ENCODE data around the gene MAP3K2. TPM values are rescaled to one million over a fixed set of nuclear protein-coding genes. Genes with fewer than 3 reads are reported as not detected.

MAP3K2 gene
- total and polyA plus RNA-seq, 10 of the 15 experiments (the other 5 are each of a cell fraction or from before 2014, with no cell fraction given), result 2.7 to 39.6 (median 16.1) TPM

DNA sequence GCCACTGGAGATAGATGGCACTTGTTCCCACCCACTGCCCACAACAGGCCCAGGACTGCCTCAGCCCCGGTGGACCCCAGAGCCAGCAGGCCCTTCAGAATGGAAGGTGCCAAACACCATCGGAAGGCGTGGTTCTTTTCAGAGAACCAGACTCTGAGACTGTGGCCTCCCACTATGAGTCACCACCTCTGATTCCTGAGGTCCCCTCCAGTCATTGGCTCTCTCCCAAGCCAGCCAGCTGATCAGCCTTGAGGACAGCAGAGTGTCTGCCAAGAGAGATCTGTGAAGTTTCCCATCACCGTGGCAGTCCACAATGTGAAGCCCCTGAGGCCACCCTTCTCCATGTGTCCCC, 10.4 kb upstream of the MAP3K2 start:
- no peak for DNase-seq (ENCODE audit: low read depth, low spot score)
- Histone ChIP-seq H3K4me1 (ENCODE audit: control insufficient read depth, insufficient read depth, low read length) (peaks cover 15% of the 10 kb centered on the region), H3K27ac (ENCODE audit: control insufficient read depth, insufficient read depth) (no peak overlapping the region), H3K27me3 (replicated peaks in 1 of 2; ENCODE audit: control insufficient read depth in 2 of 2, insufficient read depth in 2 of 2, low read length in 1 of 2) (no peaks in the 10 kb centered on the region), H3K4me3 (no peak overlapping the region), H3K4me2 (ENCODE audit: control insufficient read depth, insufficient read depth) (peak overlapping the region; percentile 34; the same call in 1 of the 2 replicates), H3K9me3 (replicated peaks; ENCODE audit: control insufficient read depth, insufficient read depth, low read length) (no peaks in the 10 kb centered on the region), H4K20me1 (ENCODE audit: control insufficient read depth, insufficient read depth) (no peaks in the 10 kb centered on the region), H3K36me3 (ENCODE audit: control insufficient read depth in 2 of 2, insufficient read depth in 2 of 2, low read length in 1 of 2) (no peaks in the 10 kb centered on the region), H3K79me2 (ENCODE audit: control insufficient read depth, insufficient read depth, low read length) (no peaks in the 10 kb centered on the region), H3K9ac (ENCODE audit: control insufficient read depth, insufficient read depth, low read length) (no peak overlapping the region), H2AFZ (ENCODE audit: control insufficient read depth, low read depth, low read length) (no peak overlapping the region)
- in situ Hi-C loops (cut with MboI) (loop anchor here (25.0 kb wide), 1 partner anchor 736 kb away; the partner anchor contains the start of gene GYPC), intact Hi-C loops (cut with micrococcal nuclease; ENCODE audit: unreplicated experiment) (no loop called here)
- ChIA-PET SMC1A (ENCODE audit: uncharacterized antibody, unreplicated experiment) (interaction anchor here (1.1 kb wide), 1 partner anchor 9 kb away, joined by 4 read pairs; no protein-coding TSS in a partner anchor), RAD21 (ENCODE audit: unreplicated experiment) (interaction anchor here (1.6 kb wide), 1 partner anchor 10 kb away, joined by 4 read pairs; no protein-coding TSS in a partner anchor), CTCF (interaction anchor here (1.0 to 1.1 kb wide), 3 partner anchors 10 to 42 kb away, joined by 3 read pairs; no protein-coding TSS in a partner anchor), POLR2A (interaction anchor here (0.6 kb wide), 1 partner anchor 432 kb away, joined by 4 read pairs; no protein-coding TSS in a partner anchor)
- WGBS (ENCODE audit: insufficient coverage, insufficient replicate concordance, low lambda C conversion rate, missing lambda C conversion rate), result 25% methylated on average over 4 of the region's 4 CpGs
- no peak for FAIRE-seq
- no TSS peak for BruUV-seq (replicated peaks)
- peak; percentile 97 for ATAC-seq
- TF ChIP-seq JUND (IDR thresholded peaks at IDR 0.05; ENCODE audit: low read depth, low read length) (peak; percentile 51; the same call in 1 of the 2 replicates), RUNX3 (IDR thresholded peaks at IDR 0.05; ENCODE audit: low read length) (peak; percentile 61), JUNB (IDR thresholded peaks at IDR 0.05) (peak; percentile 54; the same call in 1 of the 2 replicates), IRF4 (IDR thresholded peaks at IDR 0.05; ENCODE audit: low read depth, low read length) (peak; percentile 74; the same call in 1 of the 2 replicates), NR2F1 (conservative IDR thresholded peaks at IDR 0.05) (no peak), POU2F2 (IDR thresholded peaks at IDR 0.05; ENCODE audit: borderline replicate concordance, low read depth, low read length) (no peak), POLR2AphosphoS5 (IDR thresholded peaks at IDR 0.05; ENCODE audit: low read length) (no peak), EED (IDR thresholded peaks at IDR 0.05; ENCODE audit: low read depth) (peak; percentile 41; the same call in 1 of the 2 replicates), IKZF2 (IDR thresholded peaks at IDR 0.05) (peak in 1 of 2 experiments; percentile 22; a peak in 1 of 4 replicates), NR2C1 (IDR thresholded peaks at IDR 0.05) (no peak), BACH1 (IDR thresholded peaks at IDR 0.05; ENCODE audit: borderline replicate concordance) (no peak)
- TF ChIP-seq, protein P1, sequence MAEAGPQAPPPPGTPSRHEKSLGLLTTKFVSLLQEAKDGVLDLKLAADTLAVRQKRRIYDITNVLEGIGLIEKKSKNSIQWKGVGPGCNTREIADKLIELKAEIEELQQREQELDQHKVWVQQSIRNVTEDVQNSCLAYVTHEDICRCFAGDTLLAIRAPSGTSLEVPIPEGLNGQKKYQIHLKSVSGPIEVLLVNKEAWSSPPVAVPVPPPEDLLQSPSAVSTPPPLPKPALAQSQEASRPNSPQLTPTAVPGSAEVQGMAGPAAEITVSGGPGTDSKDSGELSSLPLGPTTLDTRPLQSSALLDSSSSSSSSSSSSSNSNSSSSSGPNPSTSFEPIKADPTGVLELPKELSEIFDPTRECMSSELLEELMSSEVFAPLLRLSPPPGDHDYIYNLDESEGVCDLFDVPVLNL (IDR thresholded peaks at IDR 0.05; ENCODE audit: low read depth, low read length), result no peak
- TF ChIP-seq, protein P2, sequence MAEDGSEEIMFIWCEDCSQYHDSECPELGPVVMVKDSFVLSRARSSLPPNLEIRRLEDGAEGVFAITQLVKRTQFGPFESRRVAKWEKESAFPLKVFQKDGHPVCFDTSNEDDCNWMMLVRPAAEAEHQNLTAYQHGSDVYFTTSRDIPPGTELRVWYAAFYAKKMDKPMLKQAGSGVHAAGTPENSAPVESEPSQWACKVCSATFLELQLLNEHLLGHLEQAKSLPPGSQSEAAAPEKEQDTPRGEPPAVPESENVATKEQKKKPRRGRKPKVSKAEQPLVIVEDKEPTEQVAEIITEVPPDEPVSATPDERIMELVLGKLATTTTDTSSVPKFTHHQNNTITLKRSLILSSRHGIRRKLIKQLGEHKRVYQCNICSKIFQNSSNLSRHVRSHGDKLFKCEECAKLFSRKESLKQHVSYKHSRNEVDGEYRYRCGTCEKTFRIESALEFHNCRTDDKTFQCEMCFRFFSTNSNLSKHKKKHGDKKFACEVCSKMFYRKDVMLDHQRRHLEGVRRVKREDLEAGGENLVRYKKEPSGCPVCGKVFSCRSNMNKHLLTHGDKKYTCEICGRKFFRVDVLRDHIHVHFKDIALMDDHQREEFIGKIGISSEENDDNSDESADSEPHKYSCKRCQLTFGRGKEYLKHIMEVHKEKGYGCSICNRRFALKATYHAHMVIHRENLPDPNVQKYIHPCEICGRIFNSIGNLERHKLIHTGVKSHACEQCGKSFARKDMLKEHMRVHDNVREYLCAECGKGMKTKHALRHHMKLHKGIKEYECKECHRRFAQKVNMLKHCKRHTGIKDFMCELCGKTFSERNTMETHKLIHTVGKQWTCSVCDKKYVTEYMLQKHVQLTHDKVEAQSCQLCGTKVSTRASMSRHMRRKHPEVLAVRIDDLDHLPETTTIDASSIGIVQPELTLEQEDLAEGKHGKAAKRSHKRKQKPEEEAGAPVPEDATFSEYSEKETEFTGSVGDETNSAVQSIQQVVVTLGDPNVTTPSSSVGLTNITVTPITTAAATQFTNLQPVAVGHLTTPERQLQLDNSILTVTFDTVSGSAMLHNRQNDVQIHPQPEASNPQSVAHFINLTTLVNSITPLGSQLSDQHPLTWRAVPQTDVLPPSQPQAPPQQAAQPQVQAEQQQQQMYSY (CRISPR knock-in tag; IDR thresholded peaks at IDR 0.05), result no peak
